Effector CD8-positive, alpha-beta T cell (primary cell): ENCODE results near the gene VSIG10L.

Experiments used
- DNase-seq: peaks from one replicate; lab custom pipeline; 2025; lab: John Stamatoyannopoulos, UW

VSIG10L gene

DNA sequence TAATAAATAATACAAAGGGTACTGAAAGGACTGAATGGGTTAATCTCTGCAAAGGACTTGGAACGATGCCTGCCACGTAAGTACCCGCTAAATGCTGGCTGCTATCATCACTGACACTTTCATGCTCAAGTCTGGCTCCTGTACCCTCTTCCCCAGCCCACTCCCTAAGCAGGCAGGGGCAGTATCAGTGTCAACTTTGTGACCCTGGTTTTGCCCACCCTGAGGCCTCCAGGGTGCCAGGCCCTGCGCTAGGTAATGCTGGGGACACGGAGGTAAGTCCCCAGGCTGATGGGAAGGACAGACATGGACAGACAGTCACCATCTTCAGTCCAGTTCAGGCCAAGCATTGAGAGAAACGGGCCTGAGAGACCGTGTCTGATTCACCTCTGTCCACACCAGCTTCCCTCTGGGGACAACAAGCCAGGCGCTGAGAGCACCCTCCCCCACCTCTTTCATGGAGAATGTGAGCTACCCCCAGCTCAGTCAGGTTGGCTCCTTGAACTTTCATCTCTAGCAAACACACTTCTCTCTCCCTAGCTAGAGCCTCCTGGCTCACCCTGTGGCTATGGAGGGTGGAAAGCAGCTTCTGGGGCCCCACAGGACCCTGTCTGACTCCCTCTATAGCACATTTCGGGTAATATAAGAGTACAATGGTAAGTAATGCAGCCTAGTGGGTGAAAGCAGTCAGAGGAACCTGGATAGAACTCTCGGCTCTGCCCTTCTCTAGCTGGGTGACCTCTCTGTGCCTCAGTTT, 23.4 kb upstream of the VSIG10L start:
- peak; percentile 10 for DNase-seq

DNA sequence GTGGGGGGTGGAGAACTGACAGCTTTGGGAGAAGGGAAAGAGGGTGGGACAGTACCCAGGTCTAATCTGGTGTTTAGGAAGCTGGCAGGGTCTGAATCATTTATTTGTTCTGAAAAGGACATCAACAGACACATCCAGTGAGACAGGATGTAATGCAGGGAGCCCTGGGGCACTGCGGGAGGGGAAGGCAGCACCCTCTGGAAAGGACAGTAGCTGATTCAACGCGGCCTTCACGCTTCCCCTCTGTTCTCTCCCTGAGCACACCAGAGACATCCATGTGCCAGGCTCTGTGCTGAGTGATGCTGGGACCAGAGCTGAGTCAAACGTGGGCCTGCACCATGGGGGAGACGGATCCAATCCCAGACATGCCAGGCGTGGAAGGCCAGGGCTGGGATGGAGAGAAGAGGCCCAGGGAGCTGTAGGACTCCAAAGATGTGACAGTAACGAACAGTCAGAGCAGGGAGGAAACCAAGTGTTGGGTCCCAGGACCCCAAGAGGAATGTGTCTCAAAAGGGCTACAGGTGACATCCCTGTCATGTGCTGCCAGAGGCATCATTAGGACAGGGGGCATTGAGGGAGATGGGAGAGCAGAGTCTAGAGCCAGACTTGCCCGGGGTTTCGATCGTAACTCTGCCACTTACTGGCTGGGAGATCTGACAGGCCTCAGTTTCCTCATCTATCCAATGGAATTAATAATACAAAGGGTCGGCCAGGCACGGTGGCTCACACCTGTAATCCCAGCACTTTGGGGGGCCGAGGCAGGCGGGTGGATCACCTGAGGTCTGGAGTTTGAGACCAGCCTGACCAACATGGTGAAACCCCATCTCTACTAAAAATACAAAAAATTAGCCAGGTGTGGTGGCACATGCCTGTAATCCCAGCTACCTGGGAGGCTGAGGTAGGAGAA, 22.5 kb upstream of the VSIG10L start:
- no peak for DNase-seq

DNA sequence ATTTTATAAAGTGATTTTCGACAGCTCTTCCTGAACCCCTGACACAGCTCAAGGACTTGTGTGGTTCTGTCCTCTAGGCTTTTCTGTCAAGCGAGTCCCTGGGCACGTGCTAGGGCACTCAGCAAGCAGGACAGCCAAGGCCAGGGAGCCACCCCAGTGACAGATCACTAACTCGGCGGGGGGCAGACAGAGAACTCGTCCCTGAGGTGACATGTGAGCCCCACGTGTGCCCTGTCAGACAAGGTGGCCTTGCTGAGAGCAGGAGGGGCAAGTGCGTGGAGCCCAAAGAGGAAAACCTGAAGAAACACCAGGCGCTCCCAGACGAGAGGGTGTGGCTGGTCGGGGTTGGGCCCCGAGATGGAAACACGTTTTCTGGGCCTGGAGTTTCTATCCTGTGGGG, 19.3 kb upstream of the VSIG10L start:
- DNase-seq = no peak

DNA sequence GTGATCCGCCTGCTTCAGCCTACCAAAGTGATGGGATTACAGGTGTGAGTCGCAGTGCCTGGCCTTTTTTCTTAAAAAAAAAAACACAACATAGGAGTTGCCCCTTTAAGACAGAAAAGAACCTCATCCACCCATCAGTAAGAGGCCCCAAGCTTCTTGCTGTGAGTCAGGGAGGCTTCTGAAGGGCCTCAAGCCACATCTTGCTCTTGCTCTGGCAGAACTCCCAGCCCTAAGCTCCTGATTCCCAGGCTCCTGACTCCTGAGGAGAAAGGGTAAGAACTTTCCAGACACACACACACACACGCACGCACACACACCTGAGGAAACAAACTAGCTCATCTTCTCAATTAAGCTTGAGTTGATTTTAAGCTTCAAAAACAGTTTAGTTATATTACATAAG, 17.4 kb upstream of the VSIG10L start:
- no peak for DNase-seq

DNA sequence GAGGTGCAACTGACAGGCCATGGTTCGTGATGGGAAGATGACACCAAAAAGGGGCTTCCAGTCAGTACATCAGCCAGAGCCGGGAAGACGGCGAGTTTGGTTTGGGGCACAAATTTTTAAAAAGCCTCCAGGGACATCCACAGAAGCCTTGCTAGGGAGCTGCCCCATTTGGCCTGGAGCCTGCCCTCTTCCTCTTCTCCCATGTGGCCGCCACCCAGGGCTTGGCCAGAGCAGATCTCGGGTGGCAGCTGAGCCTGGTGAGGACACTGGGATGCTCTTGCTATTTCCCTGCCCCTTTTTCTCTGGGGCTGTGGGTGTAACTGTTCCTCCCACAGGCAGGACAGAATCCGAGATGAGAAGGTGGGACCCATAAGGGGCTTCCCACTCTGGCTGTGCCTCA, 16.0 kb upstream of the VSIG10L start:
- no peak for DNase-seq

DNA sequence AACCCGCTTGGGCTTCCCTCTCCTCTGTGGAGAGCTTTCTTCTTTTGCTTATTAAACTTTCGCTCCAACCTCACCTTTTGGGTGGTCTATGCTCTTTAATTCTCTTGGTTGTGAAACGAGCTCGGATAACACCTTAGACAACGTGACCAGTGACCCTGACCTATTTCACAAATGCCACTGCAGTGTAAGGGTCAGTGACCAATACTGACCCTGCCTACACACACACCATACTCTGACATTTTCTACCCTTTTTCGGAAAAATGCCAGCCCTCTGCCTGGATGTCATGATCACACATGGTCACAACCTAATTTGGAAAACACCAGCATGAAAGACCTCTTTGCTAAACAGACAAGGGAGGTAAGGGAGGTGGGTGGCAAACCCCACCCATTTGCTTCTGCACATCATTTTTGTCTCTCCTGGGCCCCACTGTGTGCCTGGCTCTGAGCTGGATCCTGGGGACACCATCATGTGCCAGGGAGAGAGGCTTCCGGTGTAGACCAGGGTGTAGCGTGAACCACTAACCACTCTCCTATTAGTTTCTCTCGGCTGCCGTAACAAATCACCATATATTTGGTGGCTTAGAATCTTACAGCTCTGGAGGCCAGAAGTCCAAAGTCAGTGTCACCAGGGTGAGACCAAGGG, 14.3 kb upstream of the VSIG10L start:
- DNase-seq = no peak

DNA sequence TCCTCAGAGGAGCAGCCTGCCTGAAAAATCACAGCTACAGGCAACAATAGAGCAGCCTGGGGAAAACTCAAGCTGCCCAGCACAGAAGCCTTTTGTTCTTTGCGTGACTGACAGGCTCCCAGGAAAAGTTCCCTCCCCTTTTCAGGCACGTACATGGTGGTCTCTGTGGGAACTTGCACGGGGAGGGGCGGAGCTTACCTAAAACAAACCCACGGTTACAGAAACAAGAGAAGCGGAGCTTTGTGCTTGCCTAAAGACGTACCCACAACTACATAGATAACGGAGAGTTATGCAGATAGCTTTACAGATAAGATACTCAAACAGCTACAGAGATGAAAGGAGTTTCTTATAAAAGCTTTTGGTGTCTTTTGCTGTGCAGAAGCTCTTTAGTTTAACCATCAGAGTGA, 12.8 kb upstream of the VSIG10L start:
- peak; percentile 31 for DNase-seq

DNA sequence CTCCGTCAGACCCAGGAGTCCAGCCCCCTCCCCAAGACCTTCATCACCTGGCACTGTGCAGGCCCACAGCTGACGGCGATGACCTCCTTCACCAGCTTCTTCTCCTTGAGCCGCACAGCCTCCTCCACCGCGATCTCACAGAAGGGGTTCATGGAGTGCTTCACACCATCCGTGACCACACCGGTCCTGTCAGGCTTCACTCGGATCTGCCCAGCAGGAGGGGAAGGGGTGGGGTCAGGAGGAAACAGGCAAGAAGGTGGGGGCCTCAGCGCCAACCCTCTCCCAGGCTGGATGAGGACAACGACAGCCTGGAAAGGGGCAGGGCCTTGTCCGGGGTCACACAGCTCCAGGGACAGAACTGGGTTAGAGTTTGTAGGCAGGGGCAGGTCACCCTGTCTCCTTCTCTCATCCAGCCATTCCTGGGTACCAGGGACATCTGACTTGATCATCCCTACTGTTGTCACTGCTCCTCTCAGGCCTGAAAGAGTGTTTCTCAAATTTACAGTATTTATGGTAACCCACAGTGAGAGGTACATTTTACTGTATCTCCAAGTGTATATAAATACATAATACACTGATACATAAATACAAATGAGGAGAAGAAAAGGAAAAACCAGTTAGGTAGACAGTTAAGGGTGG, 12.3 kb upstream of the VSIG10L start:
- no peak for DNase-seq

DNA sequence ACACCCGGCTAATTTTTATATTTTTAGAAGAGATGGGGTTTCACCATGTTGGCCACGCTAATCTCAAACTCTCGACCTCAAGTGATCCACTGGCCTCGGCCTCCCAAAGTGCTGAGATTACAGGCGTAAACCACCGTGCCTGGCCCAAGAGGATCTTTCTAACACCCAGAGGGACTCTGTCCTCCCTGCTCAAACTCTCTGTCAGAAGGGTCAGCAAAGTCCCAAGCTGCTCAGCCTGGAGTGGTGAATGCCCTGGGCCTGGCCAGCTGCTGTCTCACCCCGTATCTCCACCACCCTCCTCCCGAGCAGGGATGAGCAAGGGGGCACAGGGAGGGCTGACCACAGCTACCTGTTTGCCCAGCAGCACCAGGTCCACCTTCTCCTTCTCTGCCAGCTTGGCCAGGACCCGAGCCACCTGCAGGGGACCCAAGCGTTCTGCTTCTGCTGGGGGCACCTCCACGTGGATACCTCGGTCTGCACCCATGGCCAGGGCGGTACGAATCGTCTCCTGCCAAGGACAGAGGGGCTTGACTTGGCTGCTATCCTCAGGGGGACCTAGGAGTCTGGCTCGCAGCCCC, 10.9 kb upstream of the VSIG10L start:
- DNase-seq = no peak

DNA sequence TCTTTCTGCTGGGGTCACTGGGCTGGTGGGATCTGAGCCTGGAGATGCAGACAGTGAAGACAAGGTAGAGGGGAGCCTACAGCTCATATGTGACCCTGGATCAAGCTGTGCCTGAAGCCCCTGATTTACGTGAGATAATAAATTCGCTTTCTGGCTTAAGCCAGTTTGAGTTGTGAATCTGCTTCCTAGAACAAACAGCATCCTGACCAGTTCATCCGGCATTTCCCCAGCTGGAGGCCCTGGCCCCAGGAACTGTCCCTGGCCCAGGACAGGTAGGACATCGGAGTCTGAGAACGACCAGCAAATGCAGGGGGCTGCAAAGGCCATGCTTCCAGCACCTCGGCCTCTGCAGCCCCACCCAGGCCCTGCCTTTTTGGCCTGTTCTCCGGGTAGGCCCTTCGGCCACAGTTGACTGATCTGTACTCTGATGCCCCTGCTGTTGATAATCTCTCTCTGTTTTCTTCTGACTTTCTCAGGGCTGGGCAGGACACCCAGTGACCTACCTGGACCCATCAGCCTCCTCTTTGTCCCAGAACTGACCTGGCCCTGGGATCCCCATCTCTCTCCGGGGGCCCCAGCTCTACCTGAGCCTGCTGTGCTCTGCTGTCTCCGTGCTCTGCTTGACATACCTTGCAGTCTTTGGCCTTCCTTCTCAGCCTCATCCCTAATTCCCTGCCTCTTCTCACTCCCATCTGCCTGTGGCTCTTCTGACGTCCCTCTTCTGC, 9.5 kb upstream of the VSIG10L start:
- no peak for DNase-seq

DNA sequence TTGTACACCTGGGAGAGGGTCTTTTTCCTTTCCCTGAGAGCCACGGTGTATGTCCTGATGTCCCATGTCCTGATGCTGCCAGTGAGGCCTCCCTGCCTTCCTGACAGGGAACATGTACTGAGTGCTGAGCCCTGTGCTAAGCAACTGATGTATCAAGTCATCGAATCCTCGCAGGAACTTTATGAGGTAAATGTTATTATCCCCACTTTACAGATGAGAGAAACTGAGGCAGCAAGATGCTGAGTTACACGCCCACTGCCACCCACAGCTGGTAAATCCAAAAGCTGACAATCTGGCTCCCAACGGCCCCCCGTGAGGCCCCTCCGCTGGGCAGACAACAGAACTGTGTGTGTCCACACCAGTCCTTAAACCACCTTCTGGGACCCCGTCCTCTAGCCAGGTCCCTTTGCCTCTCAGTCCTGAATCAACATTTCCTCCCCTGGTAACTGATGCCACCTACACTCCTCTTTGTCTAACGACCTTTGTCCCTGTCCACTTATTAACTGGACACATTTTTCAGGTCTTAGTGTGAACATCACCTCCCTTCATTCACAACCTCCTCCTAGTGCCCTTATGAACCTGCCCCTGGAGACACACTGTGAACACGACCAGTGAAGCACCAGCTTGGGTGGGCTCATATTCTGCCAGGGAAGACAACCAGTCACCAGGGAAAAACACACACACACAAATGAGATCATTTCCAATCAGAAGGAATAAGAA, 5.4 kb upstream of the VSIG10L start:
- DNase-seq = no peak

DNA sequence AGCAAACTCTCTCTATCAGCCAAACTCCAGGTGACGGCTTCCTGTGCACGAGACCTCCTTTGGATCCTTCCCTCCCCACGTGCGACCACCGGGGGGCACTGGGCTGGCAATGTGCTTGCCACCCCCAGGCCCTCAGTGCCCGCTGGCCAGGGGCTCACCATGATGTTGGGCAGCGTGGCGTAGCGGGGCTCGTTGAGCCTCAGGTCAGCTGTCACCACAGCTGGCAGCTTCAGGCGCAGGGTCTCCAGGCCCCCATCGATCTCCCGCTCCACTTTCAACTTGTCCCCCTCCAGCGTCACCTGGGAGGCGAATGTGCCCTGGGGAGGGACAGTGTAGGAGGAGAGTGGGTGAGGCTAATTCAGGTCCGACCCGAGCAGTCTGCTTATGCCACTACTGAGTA, 4.8 kb upstream of the VSIG10L start:
- no peak for DNase-seq

DNA sequence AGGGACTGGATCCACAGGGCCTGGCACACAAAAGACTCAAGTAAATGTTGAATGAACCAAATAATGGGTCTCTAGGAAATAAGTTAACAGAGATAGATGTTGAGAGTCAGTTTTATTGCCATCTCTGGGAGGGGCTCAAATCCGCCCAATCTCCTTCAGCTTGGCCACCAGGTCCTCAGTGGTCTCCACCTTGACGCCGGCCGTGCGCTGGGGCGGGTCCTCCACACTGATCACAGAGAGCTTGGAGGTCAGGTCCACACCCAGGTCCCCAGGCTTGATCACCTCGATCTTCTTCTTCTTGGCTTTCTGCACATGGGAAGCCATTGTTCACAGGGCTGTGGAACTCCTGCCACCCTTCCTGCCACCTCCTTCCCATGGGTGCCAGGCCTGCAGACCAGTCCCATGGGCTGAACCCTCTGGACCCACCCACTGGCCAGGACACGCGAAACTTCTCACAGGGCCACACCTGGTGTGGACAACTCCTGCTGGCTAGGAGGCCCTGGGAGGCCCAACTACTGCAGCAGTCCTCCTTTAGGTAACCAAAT, 3.2 kb upstream of the VSIG10L start:
- no peak for DNase-seq

DNA sequence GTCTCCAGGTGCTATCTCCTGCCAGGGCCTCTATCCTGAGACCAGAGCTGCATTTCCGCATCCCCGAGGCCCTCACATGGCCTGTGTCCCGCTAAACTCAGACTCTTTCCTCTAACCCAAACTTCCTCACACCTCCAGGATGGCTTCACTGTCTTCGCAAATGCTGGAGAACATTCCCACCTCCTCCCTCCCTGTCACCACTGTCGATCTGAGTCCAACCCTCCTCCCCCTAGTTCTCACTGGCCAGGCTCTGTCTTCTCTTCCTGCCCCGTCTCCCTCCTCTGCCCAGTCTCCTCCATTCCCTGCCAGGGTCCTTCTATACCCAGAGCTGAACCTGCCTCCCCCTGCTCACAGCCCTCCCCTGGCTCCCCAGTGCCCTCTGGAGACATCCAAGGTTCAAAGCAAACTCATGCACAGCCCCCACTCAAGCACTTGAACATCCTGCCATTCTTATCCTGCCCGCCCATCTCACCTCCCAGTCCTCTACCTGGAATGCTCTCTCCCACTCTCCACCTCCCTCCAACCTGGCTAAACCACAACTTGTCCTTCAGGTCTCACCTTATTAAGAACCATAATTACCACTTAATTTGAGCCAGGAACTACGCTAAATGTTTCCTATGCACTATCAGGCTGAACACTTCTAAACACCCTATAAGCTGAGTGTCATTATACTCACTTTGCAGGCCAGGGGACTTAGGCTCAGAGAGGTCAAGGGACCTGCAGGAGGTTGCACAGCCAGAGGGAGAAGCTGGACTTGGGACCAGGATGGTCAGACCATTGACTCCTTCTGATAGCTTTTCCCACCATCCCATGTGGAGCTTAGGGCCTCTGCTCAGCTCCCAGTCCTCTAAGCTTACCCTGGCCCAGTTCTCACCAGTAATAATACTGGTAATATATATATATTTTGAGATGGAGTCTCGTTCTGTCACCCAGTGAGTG, 961 bp upstream of the VSIG10L start:
- DNase-seq = no peak

DNA sequence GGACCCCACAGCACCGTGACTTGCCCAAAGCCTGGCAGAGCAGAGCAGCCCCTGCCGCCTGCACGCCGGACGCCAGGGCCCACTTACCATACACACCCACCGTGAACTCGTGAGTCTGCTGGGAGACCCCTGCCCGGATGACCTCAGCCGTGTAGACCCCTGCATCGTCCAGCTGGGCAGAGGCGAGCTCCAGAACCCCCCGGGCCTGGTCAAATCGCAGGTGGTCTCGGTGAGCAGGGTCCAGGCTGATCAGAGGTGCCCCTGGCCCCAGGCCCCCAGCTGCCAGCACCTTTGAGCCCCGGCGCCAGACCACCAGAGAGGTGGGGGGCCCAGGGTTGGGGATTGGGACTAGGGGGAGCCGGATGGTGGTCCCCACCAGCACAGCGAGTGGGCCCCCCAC, 873 bp downstream of the VSIG10L start:
- DNase-seq = no peak

DNA sequence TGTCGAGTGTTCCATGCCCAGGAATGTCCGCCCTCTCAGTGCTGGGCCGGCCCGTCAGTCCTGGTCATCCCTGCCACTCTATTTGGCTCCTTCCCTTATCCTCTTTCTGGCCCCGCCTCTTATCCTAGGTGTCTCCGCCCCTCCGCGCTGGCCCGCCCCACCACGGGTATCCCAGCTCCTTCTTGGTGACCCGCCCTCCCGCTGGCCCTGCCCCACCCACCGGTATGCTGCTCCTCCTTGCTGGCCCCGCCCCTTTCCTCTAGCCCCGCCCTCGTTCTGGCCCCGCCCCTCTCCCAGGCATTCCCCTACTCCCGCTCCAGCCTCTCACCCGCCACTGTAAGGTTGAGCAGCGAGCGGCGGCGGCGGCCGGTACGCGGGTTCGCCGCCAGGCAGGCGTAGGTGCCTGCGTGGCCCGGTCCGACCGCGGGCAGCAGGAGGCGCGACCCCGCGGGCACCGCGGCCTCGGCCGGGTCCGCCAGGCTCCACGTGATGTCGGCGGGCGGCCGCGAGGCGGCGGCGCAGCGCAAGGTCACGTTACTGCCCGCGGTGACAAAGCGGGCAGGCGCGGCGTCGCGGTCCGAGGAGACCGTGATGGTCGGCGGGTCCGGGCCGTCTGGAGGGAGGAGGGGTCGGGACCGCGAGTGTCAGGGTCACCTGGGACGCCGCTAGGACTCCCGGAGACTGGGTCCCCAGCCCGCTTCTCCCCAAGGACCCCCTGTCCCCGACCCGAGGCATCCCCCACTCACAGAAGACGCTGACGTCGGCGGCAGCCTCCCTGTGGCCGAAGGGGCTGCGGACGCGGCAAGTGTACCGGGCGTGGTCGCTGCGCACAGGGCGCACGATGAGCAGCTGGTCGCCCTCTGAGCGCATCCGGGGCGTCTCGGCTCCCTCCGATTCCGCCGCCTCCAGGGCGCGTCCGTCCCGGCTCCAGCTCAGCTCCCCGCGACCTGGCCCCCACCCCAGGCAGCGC, 2.0 kb downstream of the VSIG10L start:
- DNase-seq = peak; percentile 79

DNA sequence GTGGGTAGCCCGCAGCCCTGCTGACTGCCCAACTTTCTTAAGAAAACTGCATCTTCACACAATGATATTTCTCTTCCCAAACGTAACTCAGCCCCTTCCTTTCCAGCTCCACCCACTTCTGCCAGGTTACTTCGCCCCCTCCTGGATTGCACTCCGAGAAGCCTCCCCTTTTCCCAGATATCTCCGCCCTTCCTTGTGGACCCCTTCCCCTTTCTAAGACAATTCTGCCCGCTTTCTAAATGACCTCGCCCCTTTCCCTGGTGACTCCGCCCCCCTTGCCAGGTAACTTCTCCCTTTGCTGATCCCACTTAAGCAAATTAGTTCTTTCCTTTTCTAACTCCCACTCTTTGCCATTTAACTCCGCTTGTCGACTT, 2.6 kb downstream of the VSIG10L start:
- no peak for DNase-seq
